GM12801 (cell line): Measurements from ENCODE around the gene CLCN4.

Experiments used
- CTCF ChIP-seq: IDR thresholded peaks from one replicate; pipeline ENCODE4 v1.5.1; 2011; ENCODE audit warnings: control low read depth; ENCODE audit not compliant: insufficient read length; ENCODE audit errors: extremely low read depth

The CLCN4 gene

DNA sequence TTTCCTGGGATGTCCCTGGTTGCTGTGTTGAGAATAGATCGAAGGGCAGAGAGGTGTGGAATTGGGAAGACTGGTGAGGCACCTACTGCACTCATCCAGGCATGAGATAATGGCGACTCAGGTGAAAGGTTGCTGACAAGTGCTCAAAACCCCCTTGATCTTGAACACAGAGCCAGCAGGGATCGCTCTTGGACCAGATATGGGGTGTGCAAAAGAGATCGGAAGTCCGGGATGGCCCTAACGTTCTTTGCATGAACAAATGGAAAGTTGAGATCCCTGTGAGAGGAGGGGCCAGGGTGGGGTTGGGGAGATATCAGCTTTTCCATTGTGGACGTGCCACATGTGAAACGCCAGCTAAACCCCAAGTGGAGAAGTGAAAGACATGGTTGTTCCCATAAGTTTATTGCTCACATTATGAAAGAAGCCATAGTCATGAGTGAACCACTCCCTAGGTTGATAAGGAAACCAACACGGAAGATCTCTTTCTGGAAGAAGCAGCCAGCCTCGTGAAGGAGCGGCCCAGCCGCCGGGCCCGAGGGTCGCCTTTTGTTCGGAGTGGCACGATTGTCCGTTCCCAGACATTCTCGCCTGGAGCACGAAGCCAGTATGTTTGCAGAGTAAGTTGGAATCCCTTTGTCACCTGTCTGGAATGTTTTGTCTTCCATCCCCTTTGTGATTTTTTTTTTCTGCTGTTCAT lies 22.6 kb upstream of the CLCN4 start:
- TF ChIP-seq CTCF, result no peak

GRCh38 chrX:10134921-10135320 lies 21.9 kb upstream of the CLCN4 start:
- no peak for TF ChIP-seq CTCF

DNA sequence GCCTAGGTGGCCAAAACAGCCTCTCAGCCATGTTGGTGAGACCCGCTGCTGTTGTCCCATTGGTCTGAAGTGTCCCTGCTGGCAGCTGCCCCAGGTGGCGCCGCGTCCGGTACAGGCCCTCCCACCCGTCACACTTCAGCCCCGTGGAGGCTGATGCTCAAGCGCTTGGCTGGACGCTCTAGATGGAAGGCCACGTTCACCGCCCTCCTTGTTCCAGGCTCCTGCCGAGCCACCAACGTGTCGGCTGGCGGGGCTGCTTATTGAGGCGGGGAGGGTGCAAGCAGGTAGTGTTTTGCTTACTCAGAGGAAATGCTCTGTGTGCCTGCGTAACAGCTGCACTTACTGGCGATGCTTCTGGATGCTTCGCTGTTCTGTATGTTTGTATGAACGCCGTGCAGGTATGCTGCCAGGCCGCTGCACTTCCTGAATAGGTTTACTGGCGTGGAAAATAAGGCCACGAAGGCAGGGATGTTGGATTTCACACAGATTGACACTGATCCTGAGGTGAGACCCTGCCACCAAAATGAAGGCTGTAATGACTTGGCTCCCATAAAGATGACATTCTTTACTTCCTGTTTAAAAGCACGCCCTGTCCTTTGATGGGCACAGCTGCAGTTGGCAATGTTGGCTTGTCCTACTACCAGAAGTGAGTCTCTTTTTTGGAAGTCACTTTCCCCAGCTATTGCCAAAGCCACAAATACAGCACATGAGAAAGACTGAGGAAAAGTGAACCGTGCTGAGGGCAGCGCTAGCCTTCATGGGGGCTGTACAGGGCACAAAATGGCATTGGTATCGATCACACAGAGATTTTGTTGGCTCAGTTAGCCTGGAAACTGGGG lies 21.0 kb upstream of the CLCN4 start:
- TF ChIP-seq CTCF, result no peak

DNA sequence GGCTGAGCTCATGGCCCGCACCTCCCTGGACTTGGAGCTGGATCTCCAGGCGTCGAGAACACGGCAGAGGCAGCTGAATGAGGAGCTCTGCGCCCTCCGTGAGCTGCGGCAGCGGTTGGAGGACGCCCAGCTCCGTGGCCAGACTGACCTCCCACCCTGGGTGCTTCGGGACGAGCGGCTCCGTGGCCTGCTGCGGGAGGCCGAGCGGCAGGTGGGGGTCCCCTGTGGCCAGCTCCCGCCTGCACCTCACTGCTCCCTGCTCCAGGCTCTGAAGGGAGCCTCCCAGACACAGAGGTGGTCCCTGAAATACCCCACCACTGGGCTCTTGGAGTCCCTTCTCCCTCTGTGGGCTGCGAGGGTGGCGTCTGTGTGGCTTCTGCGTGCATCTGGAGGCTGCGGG lies 18.0 kb upstream of the CLCN4 start:
- TF ChIP-seq CTCF, result no peak

DNA sequence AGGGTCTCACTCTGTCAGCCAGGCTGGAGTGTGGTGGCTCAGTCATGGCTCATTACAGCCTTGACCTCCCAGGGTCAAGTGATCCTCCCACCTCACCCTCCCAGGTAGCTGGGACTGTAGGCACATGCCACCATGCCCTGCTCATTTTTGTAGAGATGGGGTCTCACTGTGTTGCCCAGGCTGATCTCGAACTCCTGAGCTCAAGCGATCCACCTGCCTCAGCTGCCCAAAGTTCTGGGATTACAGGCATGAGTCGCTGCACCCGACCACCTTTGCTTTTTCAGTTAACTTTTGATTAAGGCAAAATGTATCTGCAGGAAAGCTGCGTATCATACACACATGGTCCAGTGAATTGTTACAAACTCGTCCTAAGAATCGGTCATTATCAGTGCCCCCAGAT lies 16.5 kb upstream of the CLCN4 start:
- TF ChIP-seq CTCF, result no peak

DNA sequence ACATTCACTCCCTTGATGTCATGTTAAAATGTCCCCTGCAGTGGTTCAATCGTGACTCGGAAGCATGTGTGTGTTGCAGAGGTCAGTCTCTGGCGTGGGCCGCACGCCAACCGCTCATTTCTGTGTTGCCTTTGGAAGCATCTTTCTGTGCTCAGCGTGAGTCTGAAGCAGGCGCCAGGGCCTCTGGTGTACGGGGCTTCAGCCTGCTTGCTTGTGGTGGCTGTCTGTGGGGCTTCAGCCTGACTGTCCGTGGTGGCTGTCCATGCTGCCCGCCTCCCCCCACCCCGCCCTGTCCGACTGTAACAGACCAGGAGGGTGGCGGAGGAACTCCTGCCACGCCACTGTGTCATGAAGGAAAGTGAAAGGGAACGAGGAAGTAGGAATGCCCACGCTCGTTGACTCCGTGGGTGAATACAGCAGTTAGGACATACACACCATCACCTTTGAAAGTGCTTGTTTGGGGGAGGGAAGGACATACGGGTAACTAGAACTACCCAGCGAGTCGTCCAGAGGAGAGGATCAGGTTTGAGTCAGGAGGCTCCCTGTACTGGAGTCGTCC lies 14.7 kb upstream of the CLCN4 start:
- no peak for TF ChIP-seq CTCF
